Caki2 (cell line): ENCODE results near the gene ARMH4. TPM values are rescaled to one million over a fixed set of nuclear protein-coding genes. Genes with fewer than 3 reads are reported as not detected.

Experiments
- DNase-seq: peaks from one replicate; pipeline ENCODE4 v3.0.0-alpha.2; 2015; ENCODE audit warnings: low read depth
- in situ Hi-C: cut with HindIII; loops from 2 replicates; pipeline ENCODE4 v1.10.0; 2016; ENCODE audit warnings: low sequenced_read_pairs, low pct_unique_long_range_greater_than_20kb, mixed read lengths
- total RNA-seq: library from RNA; depleted of rRNA; stranded (reverse); fragments of >200 nt; shearing (Covaris generic); gene quantifications from 2 replicates; pipeline ENCODE4 v1.2.3, GENCODE V29; 2014; ENCODE audit warnings: low replicate concordance

The ARMH4 gene
- total RNA-seq, 1 experiment from 2014 or later = 0.10 TPM

DNA sequence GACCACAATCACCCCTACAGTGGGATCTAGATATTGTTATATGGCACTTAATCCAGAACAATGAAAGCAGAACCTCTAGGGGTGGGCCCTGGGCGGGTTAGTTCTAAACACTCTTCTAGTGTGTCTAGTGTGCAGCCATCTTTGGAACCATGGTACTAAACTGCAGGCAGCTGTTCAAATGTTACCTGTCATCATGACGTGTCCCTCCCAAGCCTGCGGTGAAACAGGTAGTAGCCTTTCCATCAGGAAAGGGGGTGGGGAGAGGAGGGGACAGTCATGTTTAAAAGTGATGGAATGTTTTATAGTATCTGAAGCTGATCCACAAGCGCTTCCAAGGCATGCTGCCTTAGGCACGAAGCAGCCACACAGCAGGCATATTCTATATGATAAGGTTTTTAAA, 163.6 kb downstream of the ARMH4 start:
- in situ Hi-C loops = no loop called here
- no peak for DNase-seq

DNA sequence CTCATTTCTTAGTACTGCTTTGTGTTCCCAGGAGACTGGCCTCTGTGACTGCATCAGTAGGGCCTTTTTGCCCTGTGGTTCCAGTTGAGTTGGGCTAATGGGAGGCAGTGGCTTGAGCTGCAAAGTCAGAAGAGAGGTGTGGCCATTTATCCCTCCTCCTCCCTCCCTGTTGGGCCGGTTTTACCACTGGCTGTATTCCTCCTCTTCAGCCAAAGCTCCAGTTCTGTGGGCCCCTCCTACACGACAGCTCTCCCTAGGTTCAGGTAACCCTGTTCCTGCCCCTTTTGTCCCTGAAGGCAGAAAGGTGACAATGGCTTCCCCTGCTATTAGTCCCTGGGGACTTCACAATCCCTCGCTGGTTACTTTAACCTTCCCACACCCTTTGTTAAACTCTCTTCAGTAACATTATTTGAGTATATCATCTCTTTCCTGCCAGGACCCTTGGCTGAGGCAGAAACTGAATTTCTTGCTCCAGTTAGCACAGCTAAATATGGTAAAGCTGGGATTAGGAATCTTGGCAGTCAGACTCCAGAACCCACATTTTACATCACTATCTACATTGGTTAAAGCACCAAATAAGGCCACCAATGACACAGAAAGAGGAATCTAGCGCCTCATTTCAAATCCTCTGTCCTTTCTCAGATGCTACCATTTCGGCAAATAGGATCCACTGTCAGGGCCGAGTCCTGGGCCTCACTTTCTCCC, 164.3 kb downstream of the ARMH4 start:
- in situ Hi-C loops = no loop called here
- no peak for DNase-seq

DNA sequence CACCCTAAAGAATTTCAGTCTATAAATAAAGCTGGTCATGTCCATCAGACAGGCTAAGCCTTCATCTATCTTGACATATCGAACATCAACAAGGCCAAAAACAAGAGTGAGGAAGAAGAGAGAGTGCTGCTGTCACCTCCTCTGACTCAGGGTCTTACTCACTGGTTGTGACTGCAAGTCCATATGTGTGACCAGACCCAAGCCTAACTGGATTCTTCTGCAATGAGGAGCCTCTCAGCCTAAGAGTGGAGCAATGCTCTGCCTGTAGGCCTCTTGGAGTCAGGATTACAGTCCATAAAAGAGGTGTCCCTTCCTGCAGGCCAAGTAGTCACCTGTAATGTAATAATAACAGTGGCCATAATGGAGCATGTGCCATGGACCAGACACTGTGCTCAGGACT, 165.0 kb downstream of the ARMH4 start:
- no peak for DNase-seq

DNA sequence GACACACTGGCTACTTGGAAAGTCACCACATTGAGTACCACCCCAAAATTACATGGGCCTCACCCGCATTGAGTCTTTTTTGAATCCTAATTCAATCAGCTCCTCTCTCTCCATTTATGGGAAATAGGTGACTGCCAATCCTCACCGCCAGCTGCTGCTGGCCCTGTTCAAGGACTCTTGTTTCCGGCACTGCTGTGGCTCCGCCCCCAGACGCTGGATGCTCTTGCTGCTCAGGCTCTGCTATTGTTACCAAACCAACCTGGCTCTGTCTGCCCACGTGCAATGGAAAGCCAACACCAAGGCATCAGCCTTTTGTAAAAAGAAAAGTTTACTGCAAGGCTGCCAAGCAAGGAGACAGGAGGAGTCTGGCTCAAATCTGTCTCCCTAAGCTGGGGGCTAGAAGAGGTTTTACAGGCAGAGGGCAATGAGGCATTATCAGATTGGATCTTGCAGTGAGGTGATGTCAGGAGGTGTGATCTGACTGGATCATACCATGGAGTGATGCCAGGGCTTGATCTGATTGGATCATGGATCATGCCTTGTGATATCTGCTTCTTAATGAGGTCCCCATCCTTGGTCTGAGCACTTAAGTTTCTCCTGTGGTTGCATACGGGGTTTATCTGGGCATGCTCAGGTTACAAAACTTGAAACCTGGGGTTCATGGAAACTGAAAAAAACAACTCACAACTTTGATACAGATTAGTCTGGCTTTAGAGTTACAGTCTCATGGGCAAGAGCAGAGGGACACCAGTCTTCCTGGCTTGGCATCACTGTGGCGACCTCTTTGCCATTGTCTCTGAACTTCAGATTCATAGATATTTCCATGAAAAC, 169.0 kb downstream of the ARMH4 start:
- DNase-seq = no peak
- in situ Hi-C loops = no loop called here

More for the DNA sequence above, 165.0 kb downstream of the ARMH4 start:
- in situ Hi-C loops = no loop called here

DNA sequence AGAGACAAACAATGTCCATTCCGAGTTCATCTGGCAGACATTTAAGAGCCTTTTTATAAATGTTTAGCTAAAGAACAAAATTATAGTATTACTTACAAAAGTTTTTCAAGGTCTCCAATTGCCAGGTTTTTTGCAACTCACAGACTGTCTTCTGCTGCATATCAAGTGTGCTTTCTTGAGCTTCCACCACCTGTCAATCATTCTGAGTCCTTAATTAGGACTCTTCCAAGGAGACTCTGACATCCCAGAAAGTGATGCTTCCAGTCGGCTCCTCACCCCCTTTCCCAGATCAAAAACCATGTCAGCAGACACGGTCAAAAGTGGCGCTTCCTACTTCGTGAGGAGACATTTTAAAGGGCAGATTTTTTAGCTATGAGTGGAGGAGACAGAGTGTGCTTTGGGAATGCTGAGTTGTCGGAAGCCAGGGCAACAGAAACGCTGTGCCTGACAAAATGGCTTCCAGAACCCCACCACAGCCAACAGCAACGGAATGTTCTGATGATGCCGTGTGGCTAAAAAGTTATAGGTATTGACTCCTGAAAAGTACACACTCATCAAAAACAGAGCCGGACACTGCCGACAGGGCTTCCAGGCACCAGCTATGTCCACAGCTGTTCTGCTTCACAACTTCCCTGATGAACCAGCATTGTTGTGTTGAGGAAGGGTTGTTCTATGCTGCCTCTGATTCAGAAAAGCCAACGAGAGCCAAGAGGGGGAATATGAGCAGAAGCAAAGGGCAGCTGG, 170.0 kb downstream of the ARMH4 start:
- no peak for DNase-seq
- in situ Hi-C loops = no loop called here

DNA sequence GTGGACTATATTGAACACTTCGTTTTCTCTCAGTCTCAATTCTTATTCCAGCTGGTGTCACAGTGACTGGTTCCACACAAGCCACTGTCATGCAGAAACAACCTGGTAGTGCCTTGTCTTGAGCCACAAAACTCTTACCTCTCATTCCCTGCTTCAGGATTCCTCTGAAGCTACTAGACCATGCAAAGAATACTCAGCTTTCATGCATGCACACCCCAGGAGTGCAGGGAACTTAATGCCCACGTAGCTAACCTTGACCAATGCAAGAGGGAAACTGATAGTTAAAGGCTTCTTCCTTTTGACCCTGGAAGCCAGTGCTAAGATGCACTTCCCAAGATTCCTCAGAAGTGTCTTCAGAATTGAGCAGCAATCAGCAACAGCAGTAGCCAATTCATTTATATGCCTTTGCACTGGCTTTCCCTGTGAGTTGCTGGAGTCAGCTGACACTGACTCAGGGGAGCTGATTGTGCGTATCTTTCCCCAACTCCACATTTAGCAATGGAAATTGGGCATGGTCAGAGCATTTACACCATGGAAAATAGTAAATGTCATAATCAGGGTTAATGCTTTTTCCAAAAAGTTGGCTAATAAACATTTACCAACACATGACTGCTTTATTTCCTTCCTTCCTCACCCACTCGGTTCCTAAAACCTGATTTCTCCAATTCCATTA, 172.5 kb downstream of the ARMH4 start:
- in situ Hi-C loops = no loop called here
- DNase-seq = no peak

DNA sequence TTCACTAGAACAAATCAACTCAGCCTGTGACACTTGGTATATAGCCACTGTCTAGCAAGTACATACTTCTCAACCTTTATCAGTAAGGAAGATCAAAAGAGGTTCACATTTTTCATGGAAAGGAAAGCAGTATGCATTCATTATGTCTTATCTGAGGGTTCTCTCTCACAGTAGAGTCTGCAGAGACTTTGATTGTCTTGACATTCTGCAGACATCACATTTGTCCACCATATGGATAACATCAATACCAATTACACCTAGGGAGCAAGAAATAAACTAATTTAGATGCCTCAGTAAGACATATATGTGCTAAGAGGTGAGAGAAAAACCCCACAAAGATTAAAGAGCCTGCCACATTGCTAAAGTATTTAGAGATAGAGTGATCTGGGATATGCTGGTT, 175.3 kb downstream of the ARMH4 start:
- no peak for DNase-seq
- in situ Hi-C loops = no loop called here

DNA sequence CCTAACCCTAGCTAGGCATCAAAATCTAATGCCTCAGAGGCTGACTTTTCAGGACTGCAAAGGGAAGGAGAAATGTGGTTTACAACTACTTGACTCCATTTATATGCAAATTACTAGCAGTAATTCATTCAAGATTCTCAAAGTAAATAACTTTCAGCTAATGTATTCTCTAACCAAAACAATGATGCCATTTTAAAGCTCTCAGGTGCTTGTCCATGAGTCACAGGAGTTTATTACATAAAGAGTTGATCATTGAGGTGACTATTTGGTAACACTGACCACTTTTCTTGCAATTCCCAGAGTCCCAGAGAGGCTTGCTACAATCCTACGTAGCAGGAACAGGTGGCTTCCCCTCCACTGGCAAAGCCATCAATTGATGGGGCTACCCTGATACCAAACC, 177.1 kb downstream of the ARMH4 start:
- in situ Hi-C loops = no loop called here
- no peak for DNase-seq

DNA sequence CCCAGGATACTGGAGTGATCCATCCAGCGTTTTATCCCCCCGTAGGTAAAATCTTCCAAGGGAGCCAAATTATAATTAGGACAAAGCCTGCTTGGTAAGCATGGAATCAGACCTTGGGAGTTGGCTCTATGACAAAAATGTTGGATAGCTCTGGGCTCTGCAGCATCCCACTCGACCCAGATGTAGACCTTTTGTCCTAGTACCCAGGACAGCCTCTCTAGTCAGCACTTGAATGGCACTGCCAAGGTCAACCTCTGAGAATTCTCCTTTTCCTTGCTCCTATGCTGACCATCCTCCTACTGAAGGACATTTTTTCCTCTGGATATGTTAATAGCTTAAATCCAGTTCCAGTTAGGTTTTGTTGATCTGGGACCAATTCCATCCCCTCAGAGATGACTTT, 181.4 kb downstream of the ARMH4 start:
- in situ Hi-C loops = no loop called here

DNA sequence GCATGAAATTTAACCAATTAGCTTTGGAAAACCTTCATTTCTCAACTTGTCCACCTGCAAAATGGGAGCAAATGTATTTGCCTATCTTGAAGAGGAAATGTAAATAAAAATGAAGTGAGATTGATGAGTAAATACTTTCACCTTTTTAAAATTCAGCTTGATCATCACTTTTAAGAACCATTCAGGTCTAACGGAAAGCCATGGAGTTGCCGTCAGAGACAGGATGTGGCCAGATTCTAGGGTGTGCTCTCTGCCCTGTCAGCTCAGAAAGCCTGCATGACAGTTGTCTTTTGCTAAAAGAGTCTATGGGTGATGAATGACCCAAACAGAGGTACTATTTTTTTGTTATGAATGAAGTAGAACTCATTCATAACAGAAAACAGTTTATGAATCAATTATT, 181.8 kb downstream of the ARMH4 start:
- in situ Hi-C loops = no loop called here
- no peak for DNase-seq

More for the DNA sequence above, 181.4 kb downstream of the ARMH4 start:
- no peak for DNase-seq

DNA sequence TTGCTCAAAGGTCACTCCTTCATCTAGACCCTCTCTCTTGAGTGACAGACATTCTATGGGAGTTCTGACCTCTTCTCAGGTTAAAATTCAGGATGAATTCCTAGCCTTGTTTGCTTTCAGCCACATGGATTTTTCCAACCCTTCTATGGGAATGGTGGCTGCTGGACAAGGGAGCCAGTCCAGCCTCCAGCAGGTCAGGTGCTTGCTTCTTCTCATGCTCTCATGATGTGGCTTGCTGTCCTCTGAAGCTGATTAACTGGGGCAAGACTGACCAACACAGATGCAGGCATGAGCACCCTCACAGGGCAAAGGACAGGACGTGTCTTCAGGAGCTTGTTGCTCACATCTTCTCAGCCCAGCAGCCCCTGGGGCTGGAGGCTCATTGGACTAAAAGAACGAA, 188.9 kb downstream of the ARMH4 start:
- no peak for DNase-seq
- in situ Hi-C loops = no loop called here

DNA sequence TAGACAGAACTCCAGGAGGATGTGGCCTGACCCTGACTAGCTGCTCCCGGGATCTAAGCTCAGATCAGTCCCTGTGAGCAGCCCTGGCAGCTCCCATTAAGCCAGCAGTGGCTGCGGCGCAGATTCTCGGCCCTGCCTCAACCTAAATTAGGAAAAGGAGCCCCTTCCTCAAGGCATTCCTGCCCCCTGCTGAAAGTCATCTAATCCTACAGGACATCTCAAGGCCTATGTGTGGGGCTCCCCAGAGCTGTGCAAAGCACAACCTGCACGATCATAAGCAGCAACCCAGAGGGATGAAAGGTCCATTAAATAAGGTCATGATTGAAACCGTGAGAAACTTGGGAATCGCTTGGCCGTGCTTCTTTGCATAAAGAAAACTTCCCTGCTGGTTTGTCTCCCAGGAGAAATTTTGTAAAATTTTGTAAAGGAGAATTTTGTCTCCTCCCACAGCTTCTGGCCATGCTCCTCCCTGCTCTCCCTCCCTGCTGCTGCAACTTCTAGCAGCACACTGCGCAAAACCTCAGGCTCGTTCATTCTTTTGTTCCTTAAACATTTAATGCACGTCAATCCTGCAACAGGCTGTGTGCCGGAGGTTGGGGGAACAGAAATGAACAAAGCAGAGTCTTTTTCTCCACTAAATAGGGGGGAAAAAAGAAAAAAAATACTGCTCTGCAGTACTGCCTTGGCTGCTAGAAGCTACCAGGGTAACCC, 189.5 kb downstream of the ARMH4 start:
- DNase-seq = no peak
- in situ Hi-C loops = no loop called here

DNA sequence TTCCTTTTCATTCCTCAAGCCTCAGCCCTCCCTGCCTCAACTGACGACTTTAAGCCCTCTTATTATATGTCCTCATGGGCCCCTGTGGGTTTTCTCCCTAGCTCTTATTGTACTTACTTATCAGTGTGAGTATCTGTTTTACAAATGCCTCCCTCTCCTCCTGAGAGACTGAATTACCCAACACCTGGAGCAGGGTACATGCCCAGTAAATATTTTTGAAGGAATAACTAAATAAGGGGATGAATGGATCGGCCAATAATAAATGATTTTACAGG, 190.3 kb downstream of the ARMH4 start:
- no peak for DNase-seq
- in situ Hi-C loops = no loop called here

DNA sequence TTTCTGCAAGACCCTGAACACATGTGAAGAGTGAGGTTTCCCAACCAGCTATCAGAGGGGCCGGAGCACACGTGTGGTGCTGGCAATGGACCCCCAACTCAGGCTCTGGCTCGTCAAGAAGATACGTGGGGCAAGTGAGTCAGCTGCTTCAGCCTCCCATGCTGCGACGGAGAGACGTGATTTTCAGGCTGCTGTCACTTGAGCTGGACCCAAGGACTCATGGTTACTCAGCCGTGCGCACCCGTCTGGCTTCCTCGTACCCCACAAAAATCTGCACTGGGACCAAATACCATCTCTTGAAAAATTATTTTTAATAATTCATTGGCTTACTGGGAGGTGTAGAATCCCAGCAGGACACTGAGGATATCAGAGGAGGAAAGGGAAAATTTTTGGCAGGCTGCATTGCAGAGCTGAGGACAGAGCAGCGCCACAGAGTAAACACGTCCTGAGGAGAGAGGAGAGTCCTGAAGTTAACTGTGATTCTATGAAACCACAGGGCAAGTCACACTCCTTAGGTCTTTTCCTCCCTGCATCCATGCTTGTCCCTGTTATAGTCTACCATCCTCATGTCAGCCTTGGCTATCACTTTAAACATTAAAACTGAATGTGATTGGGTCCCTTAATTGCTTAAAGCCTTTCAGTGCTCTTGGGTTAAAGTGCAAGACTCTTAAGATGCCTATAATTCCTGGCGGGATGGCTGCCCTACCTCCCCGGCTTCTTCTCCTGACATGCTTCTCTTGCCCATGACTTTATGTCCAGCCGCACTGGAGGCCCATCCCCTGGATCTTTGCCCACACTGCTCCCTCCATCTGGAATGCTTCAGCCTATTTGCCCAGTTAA, 190.8 kb downstream of the ARMH4 start:
- in situ Hi-C loops = no loop called here
- no peak for DNase-seq

DNA sequence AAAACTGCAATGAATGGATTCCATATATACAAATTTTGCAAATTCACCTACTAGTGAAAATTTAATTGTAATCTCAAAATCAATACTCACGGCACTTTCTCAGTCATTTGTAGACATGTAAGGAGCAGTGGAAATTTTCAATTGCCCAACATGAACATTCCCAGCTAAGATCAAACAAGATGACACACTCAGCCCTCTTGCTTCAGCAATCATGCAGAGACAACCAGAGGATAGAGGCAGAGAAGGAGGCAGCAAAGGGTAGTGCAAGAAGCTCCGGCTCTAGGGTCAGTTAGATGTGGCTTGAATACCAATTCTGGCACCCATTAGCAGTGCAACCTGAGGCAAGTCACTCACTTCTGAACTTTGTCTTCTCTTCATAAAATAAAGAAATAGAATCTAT, 194.6 kb downstream of the ARMH4 start:
- in situ Hi-C loops = no loop called here
- DNase-seq = no peak
